Measurements from ENCODE around the gene FPR3.
"Not testable (repeated sequence)": the region's sequence is repeated elsewhere in the genome, so short reads cannot be mapped to it uniquely, and the experiment has no call there.

Gene FPR3

DNA sequence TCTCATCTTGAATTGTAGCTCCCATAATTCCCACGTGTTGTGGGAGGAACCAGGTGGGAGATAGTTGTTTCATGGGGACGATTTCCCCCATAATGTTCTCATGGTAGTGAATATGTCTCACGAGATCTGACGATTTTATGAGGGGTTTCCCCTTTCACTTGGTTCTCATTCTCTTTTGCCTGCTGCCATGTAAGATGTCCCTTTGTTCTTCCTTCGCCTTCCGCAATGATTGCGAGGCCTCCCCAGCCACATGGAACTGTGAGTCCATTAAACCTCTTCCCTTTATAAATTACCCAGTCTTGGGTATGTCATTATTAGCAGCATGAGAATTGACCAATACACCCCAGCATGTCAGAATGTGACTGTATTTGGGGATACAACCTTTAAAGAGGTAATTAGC is 39.4 kb upstream of the FPR3 start:
- no peak overlapping the region for H3K9ac ChIP-seq
- H3K4me3 ChIP-seq: no peak overlapping the region
- no peaks in the 10 kb centered on the region for H3K27me3 ChIP-seq
- peak overlapping the region in 2 of 11 experiments; percentile 92 to 94; a peak in 3 of 22 replicates for H3K27ac ChIP-seq
- peak overlapping the region in 2 of 11 experiments; percentile 57 to 97; a peak in 4 of 22 replicates for H3K4me2 ChIP-seq
- H3K9me3 ChIP-seq (replicated peaks in 1 of 11): peaks cover 0 to 43% (median 3%) of the 10 kb centered on the region in 11 experiments; a peak in 10 of 22 replicates
- H4K20me1 ChIP-seq: no peaks in the 10 kb centered on the region
- H3K36me3 ChIP-seq: no peaks in the 10 kb centered on the region
- peaks cover 11 to 56% (median 24%) of the 10 kb centered on the region in 10 experiments for H3K4me1 ChIP-seq
- TF ChIP-seq Cebpa-rat (IDR thresholded peaks at IDR 0.05): no peak

DNA sequence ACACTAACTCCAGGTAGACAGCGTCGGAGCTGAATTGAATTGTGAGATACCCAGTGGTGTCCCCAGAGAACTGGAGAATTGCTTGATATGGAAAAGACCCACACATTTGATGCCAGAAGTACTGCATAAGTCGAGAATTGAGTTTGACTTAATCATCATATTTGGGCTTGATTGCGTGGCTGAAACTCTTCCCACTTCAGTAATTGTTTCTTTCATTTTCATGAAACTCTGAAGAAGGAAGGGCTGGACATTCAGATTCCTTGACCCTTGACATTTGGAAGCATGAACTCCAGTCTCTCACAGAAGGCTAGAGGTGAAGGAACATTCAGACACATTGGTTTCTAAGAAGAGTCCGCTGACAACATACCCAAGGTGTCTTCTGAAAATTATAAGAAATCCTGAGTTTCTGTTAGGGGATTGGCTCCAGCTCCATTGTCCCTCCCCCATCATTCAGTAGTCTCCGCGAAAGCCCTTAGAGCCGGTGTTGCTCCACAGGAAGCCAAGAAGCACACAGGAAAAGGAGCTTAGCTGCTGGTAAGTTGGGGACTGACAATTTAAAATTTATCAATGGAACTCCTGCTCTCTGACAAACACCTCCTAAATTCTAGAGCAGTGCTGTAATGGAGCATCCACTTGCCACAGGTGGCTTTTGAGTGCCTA is 34.1 kb upstream of the FPR3 start, which contains the start of gene FPR2:
FPR2 (plus strand) TSS at position 484 of the 660 bp plus-strand sequence. CDS start 7,479 bp downstream, outside the sequence.
- peaks cover 0 to 44% (median 9%) of the 10 kb centered on the region in 10 experiments; a peak in 10 of 20 replicates for H3K4me1 ChIP-seq
- H3K36me3 ChIP-seq: no peaks in the 10 kb centered on the region
- no peaks in the 10 kb centered on the region for H4K20me1 ChIP-seq
- H3K27ac ChIP-seq: no peak within 1 kb of the TSS
- no peaks in the 10 kb centered on the region for H3K27me3 ChIP-seq
- no peak for TF ChIP-seq Cebpa-rat (IDR thresholded peaks at IDR 0.05)
- peaks cover 0 to 13% (median 0%) of the 10 kb centered on the region in 11 experiments; a peak in 6 of 22 replicates for H3K9me3 ChIP-seq (replicated peaks in 1 of 11)
- H3K9ac ChIP-seq: no peak within 1 kb of the TSS
- no peak within 1 kb of the TSS for H3K4me3 ChIP-seq
- H3K4me2 ChIP-seq: peak within 1 kb of the TSS in 8 of 11 experiments; percentile 5 to 63 (median 20); a peak in 9 of 22 replicates

DNA sequence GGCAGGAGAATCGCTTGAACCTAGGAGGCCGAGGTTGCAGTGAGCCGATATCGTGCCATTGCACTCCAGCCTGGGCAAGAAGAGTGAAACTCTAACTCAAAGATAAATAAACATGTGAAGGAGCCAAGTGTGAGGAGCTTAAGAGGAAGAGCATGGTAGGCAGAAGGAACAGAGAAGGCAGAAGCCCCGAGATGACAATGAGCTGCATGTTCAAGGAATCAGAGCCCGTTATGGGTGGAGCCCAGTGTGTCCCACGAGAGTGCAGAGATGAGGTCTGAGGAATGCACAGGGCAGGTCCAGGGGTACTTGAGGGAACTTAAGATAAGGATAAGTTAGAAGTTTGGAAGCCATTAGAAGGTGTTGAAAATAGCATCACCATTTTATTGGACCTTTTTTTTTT is 33.3 kb upstream of the FPR3 start:
- Histone ChIP-seq H3K4me3 (no peak overlapping the region), H4K20me1 (no peaks in the 10 kb centered on the region), H3K36me3 (no peaks in the 10 kb centered on the region), H3K4me2 (peak overlapping the region in 2 of 11 experiments; percentile 9 to 63; a peak in 4 of 22 replicates), H3K27me3 (no peaks in the 10 kb centered on the region), H3K4me1 (peaks cover 0 to 46% (median 9%) of the 10 kb centered on the region in 10 experiments; a peak in 10 of 20 replicates), H3K9ac (no peak overlapping the region), H3K9me3 (replicated peaks in 1 of 11) (peaks cover 0 to 4% (median 0%) of the 10 kb centered on the region in 11 experiments; a peak in 2 of 22 replicates), H3K27ac (no peak overlapping the region)
- no peak for TF ChIP-seq Cebpa-rat (IDR thresholded peaks at IDR 0.05)

GRCh38 chr19:51765086-51765485 is 29.9 kb upstream of the FPR3 start:
- H4K20me1 ChIP-seq: no peaks in the 10 kb centered on the region
- H3K4me2 ChIP-seq: peak overlapping the region in 3 of 11 experiments; percentile 19 to 54 (median 36); a peak in 3 of 22 replicates
- H3K4me3 ChIP-seq: no peak overlapping the region
- TF ChIP-seq Cebpa-rat (IDR thresholded peaks at IDR 0.05): no peak
- no peaks in the 10 kb centered on the region for H3K36me3 ChIP-seq
- H3K27me3 ChIP-seq: no peaks in the 10 kb centered on the region
- H3K9me3 ChIP-seq (replicated peaks in 1 of 11): peaks cover 0 to 6% (median 0%) of the 10 kb centered on the region in 11 experiments; a peak in 2 of 22 replicates
- H3K27ac ChIP-seq: no peak overlapping the region
- H3K9ac ChIP-seq: no peak overlapping the region
- H3K4me1 ChIP-seq: peaks cover 0 to 77% (median 9%) of the 10 kb centered on the region in 10 experiments; a peak in 10 of 20 replicates

DNA sequence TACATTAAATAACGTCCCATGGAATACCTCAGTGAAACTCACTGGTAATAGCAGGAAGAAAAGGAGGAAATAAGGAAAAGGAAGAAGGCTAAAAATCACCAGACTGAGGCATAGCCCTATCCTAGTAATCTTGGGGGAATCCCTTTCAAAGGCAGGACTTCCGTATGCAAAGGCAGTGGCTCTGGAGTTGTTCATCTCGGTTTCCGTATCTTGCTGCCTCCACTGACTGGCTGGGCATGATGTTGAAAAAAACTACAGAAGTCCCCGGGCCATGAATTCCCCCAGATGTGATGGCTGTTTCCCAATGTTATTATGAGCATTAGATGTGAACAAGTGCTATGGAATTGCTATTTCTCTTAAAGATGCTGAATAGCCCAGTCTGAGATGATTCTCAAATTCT is 28.5 kb upstream of the FPR3 start:
- no peak overlapping the region for H3K4me3 ChIP-seq
- peaks cover 0 to 78% (median 2%) of the 10 kb centered on the region in 10 experiments; a peak in 9 of 20 replicates for H3K4me1 ChIP-seq
- no peaks in the 10 kb centered on the region for H3K27me3 ChIP-seq
- H3K9ac ChIP-seq: no peak overlapping the region
- H3K36me3 ChIP-seq: no peaks in the 10 kb centered on the region
- no peaks in the 10 kb centered on the region for H4K20me1 ChIP-seq
- TF ChIP-seq Cebpa-rat (IDR thresholded peaks at IDR 0.05): no peak
- H3K9me3 ChIP-seq (replicated peaks in 1 of 11): peaks cover 0 to 6% (median 0%) of the 10 kb centered on the region in 11 experiments; a peak in 2 of 22 replicates
- H3K4me2 ChIP-seq: peak overlapping the region in 2 of 11 experiments; percentile 39 to 60; a peak in 3 of 22 replicates
- H3K27ac ChIP-seq: no peak overlapping the region

GRCh38 chr19:51771376-51772130 is 23.4 kb upstream of the FPR3 start:
- H3K27me3 ChIP-seq: no peaks in the 10 kb centered on the region
- no peak for TF ChIP-seq Cebpa-rat (IDR thresholded peaks at IDR 0.05)

DNA sequence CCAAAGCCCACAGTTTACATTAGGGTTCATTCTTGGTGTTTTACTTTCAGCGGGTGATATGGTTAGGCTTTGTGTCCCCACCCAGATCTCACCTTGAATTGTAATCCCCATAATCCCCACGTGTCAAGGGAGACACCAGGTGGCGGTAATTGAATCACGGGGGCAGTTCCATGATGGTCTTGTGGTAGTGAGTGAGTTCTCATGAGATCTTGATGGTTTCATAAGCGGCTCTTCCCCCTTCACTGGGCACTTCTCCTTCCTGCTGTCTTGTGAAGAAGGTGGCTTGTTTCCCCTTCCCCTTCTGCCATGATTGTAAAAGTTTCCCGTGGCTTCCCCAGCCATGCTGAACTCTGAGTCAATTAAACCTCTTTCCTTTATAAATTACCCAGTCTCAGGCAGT is 22.0 kb upstream of the FPR3 start:
- no peak overlapping the region for H3K9ac ChIP-seq
- H3K4me3 ChIP-seq: no peak overlapping the region
- H4K20me1 ChIP-seq: no peaks in the 10 kb centered on the region
- no peak for TF ChIP-seq Cebpa-rat (IDR thresholded peaks at IDR 0.05)
- peaks cover 0 to 32% (median 11%) of the 10 kb centered on the region in 11 experiments; a peak in 14 of 22 replicates for H3K9me3 ChIP-seq (replicated peaks in 1 of 11)
- peak overlapping the region in 2 of 11 experiments; percentile 66 to 70; a peak in 4 of 22 replicates for H3K27ac ChIP-seq
- H3K27me3 ChIP-seq: no peaks in the 10 kb centered on the region
- no peaks in the 10 kb centered on the region for H3K36me3 ChIP-seq
- H3K4me2 ChIP-seq: 0 out of 22 replicates have a peak overlapping the region, but pooled peaks of 1 of the 11 experiments have one; percentile 56
- H3K4me1 ChIP-seq: peaks cover 0 to 63% (median 6%) of the 10 kb centered on the region in 10 experiments; a peak in 10 of 20 replicates

More at GRCh38 chr19:51771376-51772130, 23.4 kb upstream of the FPR3 start:
- Histone ChIP-seq H3K36me3 (no peaks in the 10 kb centered on the region), H3K27ac (peak overlapping the region in 2 of 11 experiments; percentile 66 to 70; a peak in 4 of 22 replicates), H3K9ac (peak overlapping the region in 2 of 11 experiments; percentile 0 to 48; a peak in 2 of 22 replicates), H3K4me3 (no peak overlapping the region; a peak in 1 of 20 replicates), H4K20me1 (no peaks in the 10 kb centered on the region), H3K4me1 (peaks cover 0 to 70% (median 0%) of the 10 kb centered on the region in 10 experiments; a peak in 8 of 20 replicates), H3K4me2 (peak overlapping the region in 3 of 11 experiments; percentile 32 to 56 (median 43); a peak in 6 of 22 replicates), H3K9me3 (replicated peaks in 1 of 11) (peaks cover 0 to 32% (median 11%) of the 10 kb centered on the region in 11 experiments; a peak in 14 of 22 replicates)

DNA sequence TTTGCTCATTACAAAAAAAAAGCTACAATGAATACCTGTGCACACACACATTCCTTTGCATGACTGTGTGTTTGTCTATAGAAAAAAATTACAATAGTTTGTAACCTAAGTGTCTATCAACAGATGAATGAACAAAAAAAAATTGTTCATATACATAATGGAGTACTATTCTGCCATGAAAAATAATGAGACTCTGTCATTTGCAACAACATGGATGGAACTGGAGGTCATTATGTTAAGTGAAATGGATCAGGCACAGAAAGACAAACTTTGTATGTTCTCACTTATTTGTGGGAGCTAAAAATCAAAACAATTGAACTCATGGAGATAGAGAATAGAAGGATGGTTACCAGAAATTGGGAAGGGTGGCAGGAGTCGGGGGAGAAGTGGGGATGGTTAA is 18.4 kb upstream of the FPR3 start:
- H3K27me3 ChIP-seq, H3K4me3 ChIP-seq, H3K4me2 ChIP-seq, H3K36me3 ChIP-seq, H3K9ac ChIP-seq, H3K27ac ChIP-seq, H4K20me1 ChIP-seq: not testable (repeated sequence)
- Histone ChIP-seq H3K9me3 (replicated peaks in 1 of 11) (peaks cover 0 to 27% (median 11%) of the 10 kb centered on the region in 11 experiments; a peak in 14 of 22 replicates), H3K4me1 (peaks cover 11 to 67% (median 26%) of the 10 kb centered on the region in 10 experiments; a peak in 19 of 20 replicates)
